PC-3 (cell line): ENCODE results near the gene ACAP3. TPM values are rescaled to one million over a fixed set of nuclear protein-coding genes. Genes with fewer than 3 reads are reported as not detected.

Experiments used
- ATAC-seq: fragments of 200-7000 bp; cut with Tn5 transposase; 2 replicates; pipeline ENCODE4 v1.9.1; 2020; ENCODE audit warnings: mild to moderate bottlenecking, moderate library complexity
- BruUV-seq: library from RNA; stranded (reverse); fragments of 400-500 nt; replicated peaks from 2 replicates; lab custom pipeline; 2021; lab: Mats Ljungman, UMichigan
- CTCF ChIA-PET: fragments of 300-600 bp; sonication (Branson Sonifier 250); formaldehyde crosslinking; loops from one replicate; lab custom pipeline; 2022; ENCODE audit warnings: antibody characterized with exemption; lab: Charles Lee
- POLR2A ChIA-PET: fragments of 300-600 bp; sonication (Branson Sonifier 250); formaldehyde crosslinking; loops from one replicate; lab custom pipeline; 2022; ENCODE audit warnings: antibody characterized with exemption; ENCODE audit not compliant: unreplicated experiment; lab: Charles Lee
- DNase-seq: peaks from one replicate; pipeline ENCODE4 v3.0.0-alpha.2; 2015
- H2AFZ ChIP-seq: fragments of 300-600 bp; sonication (generic); 2 replicates; pipeline ENCODE4 v1.6.0; 2016; ENCODE audit warnings: antibody characterized with exemption, low read length
- H3F3A ChIP-seq: fragments of 300-600 bp; sonication (generic); one replicate; pipeline ENCODE4 v1.6.0; 2017; ENCODE audit warnings: antibody characterized with exemption, low read length, control low read depth, mild to moderate bottlenecking; ENCODE audit not compliant: unreplicated experiment
- H3K27ac ChIP-seq: fragments of 300-600 bp; sonication (generic); 2 replicates; pipeline ENCODE4 v1.5.1; 2016; ENCODE audit warnings: mild to moderate bottlenecking, low read length
- H3K27me3 ChIP-seq: fragments of 300-600 bp; sonication (generic); 2 replicates; pipeline ENCODE4 v1.6.1; 2016; ENCODE audit warnings: low read length, mixed read lengths
- H3K36me3 ChIP-seq: fragments of 300-600 bp; sonication (generic); 2 replicates; pipeline ENCODE4 v1.6.1; 2016; ENCODE audit warnings: low read depth, mixed run types, low read length, mixed read lengths
- H3K4me1 ChIP-seq: fragments of 300-600 bp; sonication (generic); 2 replicates; pipeline ENCODE4 v1.5.1; 2016; ENCODE audit warnings: low read length; ENCODE audit not compliant: insufficient read depth
- H3K4me2 ChIP-seq: fragments of 300-600 bp; sonication (generic); 2 replicates; pipeline ENCODE4 v1.6.0; 2016; ENCODE audit warnings: low read length
- H3K4me3 ChIP-seq: fragments of 300-600 bp; sonication (generic); 2 replicates; pipeline ENCODE4 v1.5.1; 2016; ENCODE audit warnings: mild to moderate bottlenecking, low read length, mixed read lengths
- H3K79me2 ChIP-seq: fragments of 300-600 bp; sonication (generic); 2 replicates; pipeline ENCODE4 v1.6.1; 2017; ENCODE audit warnings: low read length, mixed read lengths
- H3K9ac ChIP-seq: fragments of 300-600 bp; sonication (generic); 2 replicates; pipeline ENCODE4 v1.6.0; 2016; ENCODE audit warnings: mild to moderate bottlenecking, low read length
- H3K9me2 ChIP-seq: fragments of 300-600 bp; sonication (generic); replicated peaks from 2 replicates; pipeline ENCODE4 v1.6.1; 2016; ENCODE audit warnings: mixed run types, low read length, mixed read lengths
- H3K9me3 ChIP-seq: fragments of 300-600 bp; sonication (generic); 2 replicates; pipeline ENCODE4 v1.6.1; 2016; ENCODE audit warnings: low read length, mixed read lengths
- H4K20me1 ChIP-seq: fragments of 300-600 bp; sonication (generic); 2 replicates; pipeline ENCODE4 v1.6.1; 2016; ENCODE audit warnings: low read length, mixed read lengths
- CTCF ChIP-seq: fragments of 300-600 bp; sonication (generic); conservative IDR thresholded peaks from 2 replicates; pipeline ENCODE4 v1.5.1; 2017; ENCODE audit warnings: antibody characterized with exemption, low read depth, mild to moderate bottlenecking, low read length
- EZH2 ChIP-seq: fragments of 300-600 bp; sonication (generic); IDR thresholded peaks from one replicate; pipeline ENCODE4 v1.6.1; 2017; ENCODE audit warnings: antibody characterized with exemption, mild to moderate bottlenecking, low read length; ENCODE audit not compliant: unreplicated experiment
- EZH2phosphoT487 ChIP-seq: fragments of 300-600 bp; sonication (generic); IDR thresholded peaks from 2 replicates; pipeline ENCODE4 v1.6.1; 2018; ENCODE audit warnings: mild to moderate bottlenecking, antibody characterized with exemption, low read length, borderline replicate concordance
- intact Hi-C: fragments of 100-400 bp; cut with micrococcal nuclease; formaldehyde crosslinking; loops from 2 replicates; pipeline ENCODE4 v1.9.0; 2023
- total RNA-seq: library from RNA; depleted of rRNA; stranded (reverse); fragments of >200 nt; gene quantifications from 2 replicates; pipeline ENCODE4 v1.2.3, GENCODE V29; 2014

The ACAP3 gene
- total RNA-seq, 1 experiment from 2014 or later, result 116 TPM

GRCh38 chr1:1243807-1244191, 63.9 kb downstream of the ACAP3 start:
- H3K9me2 ChIP-seq, result no peaks in the 10 kb centered on the region
- intact Hi-C loops, result no loop called here
- no peak overlapping the region for H2AFZ ChIP-seq
- DNase-seq, result no peak
- H4K20me1 ChIP-seq, result no peaks in the 10 kb centered on the region
- no peak overlapping the region for H3K4me2 ChIP-seq
- ChIA-PET POLR2A (no interaction called here), CTCF (no interaction called here)
- no peaks in the 10 kb centered on the region for H3K36me3 ChIP-seq
- no TSS peak for BruUV-seq
- no peak overlapping the region for H3K9ac ChIP-seq
- H3K4me3 ChIP-seq, result no peak overlapping the region
- no peaks in the 10 kb centered on the region for H3K9me3 ChIP-seq
- no peaks in the 10 kb centered on the region for H3F3A ChIP-seq
- no peaks in the 10 kb centered on the region for H3K27me3 ChIP-seq
- TF ChIP-seq EZH2 (no peak), CTCF (no peak), EZH2phosphoT487 (no peak)
- peaks cover 13% of the 10 kb centered on the region for H3K4me1 ChIP-seq
- no peak for ATAC-seq
- H3K27ac ChIP-seq, result no peak overlapping the region
- no peaks in the 10 kb centered on the region for H3K79me2 ChIP-seq

- intact Hi-C loops, result no loop called here
- ChIA-PET CTCF (no interaction called here), POLR2A (no interaction called here)
Observed at GRCh38 chr1:1243266-1243660, 64.5 kb downstream of the ACAP3 start.

More at GRCh38 chr1:1243266-1243660, 64.5 kb downstream of the ACAP3 start:
- Histone ChIP-seq H3K9me2 (no peaks in the 10 kb centered on the region), H2AFZ (no peak overlapping the region), H3K9me3 (no peaks in the 10 kb centered on the region), H3K27ac (no peak overlapping the region), H3K4me2 (no peak overlapping the region), H3K9ac (no peak overlapping the region), H3K27me3 (no peaks in the 10 kb centered on the region), H3K4me3 (no peak overlapping the region), H3F3A (no peaks in the 10 kb centered on the region), H3K4me1 (peaks cover 19% of the 10 kb centered on the region), H3K79me2 (no peaks in the 10 kb centered on the region), H3K36me3 (no peaks in the 10 kb centered on the region), H4K20me1 (no peaks in the 10 kb centered on the region)
- BruUV-seq, result no TSS peak
- TF ChIP-seq CTCF, result no peak
- TF ChIP-seq EZH2phosphoT487, result no peak
- TF ChIP-seq EZH2, result no peak
- DNase-seq (no peak), ATAC-seq (no peak)
